Measurements from ENCODE around the gene TAX1BP3.
A peak's percentile ranks its signal among the peaks of the same experiment; 100 is the strongest.
"Not testable (repeated sequence)": the region's sequence is repeated elsewhere in the genome, so short reads cannot be mapped to it uniquely, and the experiment has no call there.

TAX1BP3 gene, protein sequence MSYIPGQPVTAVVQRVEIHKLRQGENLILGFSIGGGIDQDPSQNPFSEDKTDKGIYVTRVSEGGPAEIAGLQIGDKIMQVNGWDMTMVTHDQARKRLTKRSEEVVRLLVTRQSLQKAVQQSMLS

DNA sequence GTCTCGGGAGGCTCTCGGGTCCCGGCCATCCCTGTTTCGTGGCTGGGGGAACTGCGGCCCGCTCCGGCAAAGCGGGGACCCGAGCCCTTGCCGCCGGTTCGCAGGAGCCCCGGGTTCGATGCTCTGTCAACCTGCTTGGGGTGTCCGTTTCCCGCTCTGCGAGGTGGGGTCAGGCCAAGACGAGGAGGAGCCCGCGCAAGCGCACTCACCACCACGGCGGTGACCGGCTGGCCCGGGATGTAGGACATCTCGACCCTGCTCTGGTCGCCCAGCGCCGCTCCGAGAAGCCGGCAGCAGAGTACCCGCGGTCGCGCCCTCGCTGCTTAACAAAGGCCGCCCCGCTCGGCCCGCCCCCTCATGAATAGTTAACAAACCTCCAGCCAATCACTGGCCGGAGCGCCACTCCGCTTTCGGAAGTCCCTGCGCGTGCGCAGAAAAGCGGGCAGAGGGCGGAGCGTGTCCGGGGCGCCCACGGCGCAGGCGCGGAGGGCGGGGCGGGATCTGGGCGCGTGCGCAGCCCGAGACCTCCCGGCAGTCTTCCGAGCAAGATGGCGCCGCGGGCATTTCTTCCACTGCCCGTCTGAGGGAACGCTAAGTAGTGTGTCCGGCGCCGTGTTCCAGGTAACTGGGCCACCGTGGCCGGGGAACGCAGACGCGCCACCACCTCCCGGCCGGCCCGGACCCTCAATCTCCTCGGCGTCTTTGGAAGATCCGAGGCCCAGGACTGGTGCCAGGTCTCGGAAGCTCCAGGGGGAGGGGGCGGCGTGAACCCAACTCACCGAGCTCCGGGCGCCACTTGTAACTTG lies at the start of gene TAX1BP3, which contains the start of gene EMC6:
Gene TAX1BP3 (minus strand): TSS at position 300 of the 806 bp plus-strand sequence. CDS start 52 bp downstream, at position 248.
Gene EMC6 (plus strand): TSS at position 534 of the 806 bp plus-strand sequence. CDS start 335 bp downstream, outside the sequence.
- peak; percentile 95 for DNase-seq

DNA sequence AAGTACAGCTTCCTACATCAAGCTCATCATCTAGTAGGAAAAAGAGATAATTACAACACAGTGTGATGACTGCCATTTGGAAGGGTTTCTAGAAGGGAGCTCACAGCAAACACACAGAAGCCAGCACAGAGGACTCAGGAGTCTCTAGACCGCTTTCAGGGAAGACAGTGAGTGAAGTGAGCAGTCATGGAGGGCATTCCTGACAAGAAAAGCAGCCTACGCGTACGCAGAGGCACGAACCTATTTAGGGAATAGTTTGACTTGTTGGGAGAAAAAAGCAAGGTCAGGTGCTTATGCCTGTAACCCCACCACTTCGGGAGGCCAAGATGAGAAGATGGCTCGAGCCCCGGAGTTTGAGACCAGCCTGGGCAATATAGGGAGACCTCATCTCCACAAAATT lies 46.9 kb upstream of the TAX1BP3 start:
- DNase-seq, result no peak

DNA sequence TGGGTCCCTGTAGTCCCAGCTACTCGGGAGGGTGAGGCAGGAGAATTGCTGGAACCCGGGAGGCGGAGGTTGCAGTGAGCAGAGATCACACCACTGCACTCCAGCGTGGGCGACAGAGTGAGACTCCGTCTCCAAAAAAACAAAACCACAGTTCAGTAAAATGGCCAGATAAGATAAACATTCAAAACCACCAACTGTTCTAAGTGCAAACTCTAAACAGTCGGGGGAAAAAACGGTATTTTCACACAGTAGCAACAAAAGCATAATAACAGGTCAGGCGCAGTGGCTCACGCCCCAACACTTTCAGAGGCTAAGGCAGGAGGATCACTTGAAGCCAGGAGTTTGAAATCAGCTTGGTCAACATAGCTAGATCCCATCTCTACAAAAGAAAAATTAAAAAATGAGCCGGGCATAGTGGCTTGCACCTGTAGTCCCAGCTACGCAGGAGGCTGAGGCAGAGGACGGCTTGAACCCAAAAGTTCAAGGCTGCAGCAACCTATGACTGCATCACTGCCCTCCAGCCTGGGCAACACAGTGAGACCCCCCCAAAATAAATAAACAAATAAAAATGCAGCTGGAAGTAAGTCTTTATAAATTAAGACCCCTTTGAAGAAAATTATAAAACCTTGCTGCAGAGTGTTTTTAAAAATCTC lies 44.6 kb upstream of the TAX1BP3 start:
- no peak for DNase-seq

DNA sequence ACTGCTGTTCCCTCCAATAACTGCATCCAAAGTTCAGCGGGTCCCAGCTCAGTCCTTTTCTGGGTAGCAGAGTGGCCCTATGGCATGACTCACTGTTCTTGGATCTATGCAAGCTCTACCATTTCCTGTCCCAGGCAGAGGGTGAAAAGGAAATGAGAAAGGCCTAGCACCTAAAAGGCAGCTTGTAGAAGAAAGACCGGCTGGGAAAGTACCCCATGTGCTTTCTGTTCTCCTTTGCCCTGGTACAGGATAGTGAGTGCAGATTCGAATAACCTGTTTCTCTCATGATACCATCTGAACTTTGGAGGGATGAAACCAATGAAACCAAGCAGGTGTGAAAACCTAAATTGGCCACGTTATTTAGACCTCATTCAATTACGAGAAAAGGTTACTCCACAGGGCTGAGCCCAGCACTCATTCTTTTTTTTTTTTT lies 42.6 kb upstream of the TAX1BP3 start:
- DNase-seq, result no peak

DNA sequence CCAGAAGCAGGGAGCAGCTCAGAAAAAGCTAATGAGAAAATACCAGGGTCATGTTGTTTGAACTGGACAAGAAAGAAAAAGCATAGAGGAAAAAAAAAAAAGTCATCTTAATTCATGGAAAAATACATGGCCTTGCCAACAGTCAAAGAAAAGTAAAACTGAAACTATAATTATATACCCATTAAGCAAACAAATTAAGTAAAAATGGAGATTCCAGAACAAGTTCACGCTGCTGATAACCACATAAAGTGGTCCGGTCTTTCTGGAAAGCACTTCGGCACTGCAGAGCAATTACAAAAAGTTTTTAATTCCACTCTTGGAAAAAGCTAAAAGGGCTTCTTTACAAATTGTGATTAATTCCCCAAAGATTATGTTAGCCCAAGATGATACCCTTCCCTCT lies 40.0 kb upstream of the TAX1BP3 start:
- DNase-seq, result no peak

DNA sequence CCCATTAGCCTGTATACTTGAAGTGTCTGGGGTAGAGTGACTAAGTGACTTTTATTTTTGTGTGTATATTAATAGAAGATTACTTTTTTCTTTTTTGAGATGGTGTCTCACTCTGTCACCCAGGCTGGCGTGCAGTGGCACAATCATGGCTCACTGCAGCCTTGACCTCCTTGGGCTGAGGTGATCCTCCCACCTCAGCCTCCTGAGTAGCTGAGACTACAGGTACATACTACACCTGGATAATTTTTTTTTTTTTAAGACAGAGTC lies 37.3 kb upstream of the TAX1BP3 start:
- DNase-seq, result not testable (repeated sequence)

DNA sequence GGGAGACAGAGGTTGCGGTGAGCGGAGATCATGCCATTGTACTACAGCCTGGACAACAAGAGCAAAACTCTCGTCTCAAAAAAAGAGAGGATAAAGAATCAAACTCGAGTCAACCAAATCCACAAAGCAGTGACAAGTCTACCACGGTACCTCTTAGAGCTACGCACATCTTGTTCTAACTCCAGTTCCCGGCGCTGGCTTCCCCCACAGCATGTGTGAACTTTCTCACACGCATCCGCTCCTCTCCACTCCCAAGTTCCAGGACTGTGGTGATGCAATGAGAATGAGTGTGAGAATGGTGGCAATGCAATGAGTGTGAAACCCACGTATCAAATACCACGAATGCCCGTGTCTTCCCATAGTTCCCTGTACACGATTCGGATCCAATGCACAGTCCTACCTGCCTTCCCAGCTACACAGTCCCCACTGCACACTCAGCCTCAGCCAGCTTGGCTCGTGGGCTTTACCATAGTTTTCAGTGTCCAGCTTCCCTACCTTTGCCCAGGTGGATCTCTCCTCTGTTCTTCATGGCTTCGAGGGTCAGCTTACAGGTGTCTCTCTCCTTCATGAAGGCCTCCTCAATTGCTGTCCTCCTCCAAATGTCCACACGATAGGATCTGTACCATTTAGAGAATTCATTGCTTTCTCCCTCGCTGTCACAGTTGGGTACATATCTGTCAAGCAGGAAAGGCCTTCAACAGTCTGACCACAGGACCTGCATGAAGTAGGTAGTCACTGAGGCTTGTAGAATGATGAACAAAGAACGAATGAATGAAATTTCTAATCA lies 36.7 kb upstream of the TAX1BP3 start:
- no peak for DNase-seq

DNA sequence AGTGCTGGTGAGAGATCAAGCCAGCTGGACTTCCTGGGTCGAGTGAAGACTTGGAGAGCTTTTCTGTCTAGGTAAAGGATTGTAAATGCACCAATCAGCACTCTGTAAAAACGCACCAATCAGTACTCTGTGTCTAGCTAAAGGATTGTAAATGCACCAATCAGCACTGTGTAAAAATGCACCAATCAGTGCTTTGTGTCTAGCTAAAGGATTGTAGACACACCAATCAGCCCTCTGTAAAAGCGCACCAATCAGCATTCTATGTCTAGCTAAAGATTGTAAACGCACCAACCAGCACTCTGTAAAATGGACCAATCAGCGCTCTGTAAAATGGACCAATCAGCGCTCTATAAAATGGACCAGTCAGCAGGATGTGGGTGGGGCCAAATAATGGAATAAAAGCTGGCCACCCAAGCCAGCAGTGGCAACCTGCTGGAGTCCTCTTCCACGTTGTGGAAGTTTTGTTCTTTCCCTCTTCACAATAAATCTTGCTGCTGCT lies 33.7 kb upstream of the TAX1BP3 start:
- DNase-seq, result not testable (repeated sequence)

DNA sequence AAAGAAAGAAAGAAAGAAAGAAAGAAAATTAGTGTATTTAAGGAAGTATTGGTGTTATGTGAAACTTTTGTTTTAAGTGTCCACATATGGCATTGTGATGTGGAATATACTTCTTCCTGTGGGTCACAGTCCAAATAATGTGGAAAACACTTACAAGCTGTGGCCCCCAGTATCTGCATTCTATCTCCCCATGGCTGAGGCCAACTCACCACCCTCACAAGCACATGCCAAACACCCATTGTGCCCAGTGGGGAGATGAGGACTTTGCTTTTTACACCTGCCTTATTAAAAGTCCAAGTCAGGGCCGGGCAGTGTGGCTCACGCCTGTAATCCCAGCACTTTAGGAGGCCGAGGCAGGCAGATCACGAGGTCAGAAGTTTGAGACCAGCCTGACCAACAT lies 31.6 kb upstream of the TAX1BP3 start:
- no peak for DNase-seq

DNA sequence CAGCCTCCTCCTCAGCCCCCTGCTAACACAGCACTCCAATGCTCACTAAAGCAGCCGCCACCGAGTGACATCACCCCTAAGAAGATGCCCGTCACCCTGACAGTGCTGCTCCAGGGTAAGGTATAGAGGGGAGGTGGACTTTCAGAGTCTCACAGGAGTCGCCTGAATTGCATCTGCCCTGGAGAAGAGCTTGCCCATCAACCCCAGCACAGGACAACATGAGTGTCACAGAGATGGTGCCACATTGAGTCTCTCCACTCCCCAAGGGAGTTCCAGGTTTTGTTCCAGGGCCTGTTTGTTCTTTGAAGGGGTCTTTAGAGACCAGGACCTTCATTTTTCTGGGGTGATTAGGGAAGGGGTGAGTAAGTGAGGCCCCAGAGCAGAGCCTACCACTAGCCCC lies 29.8 kb upstream of the TAX1BP3 start:
- DNase-seq, result no peak

DNA sequence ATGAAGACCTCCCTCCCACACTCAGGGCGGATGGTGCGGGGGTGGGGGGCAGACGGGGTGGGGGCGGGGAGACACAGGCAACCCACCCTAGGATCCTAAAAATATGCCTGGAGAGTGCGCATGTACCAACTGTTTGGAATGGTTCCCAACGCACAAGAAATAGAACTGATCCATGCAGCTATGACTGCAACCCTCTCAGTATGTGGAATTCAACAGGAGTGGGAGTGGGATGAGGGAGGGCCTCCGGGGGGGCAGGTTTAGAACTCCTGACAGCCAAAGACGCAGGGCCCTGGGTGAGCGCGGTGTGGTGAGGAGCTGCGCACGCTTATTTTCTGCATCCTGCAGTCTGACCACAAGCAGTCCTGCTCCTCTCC lies 28.7 kb upstream of the TAX1BP3 start:
- no peak for DNase-seq

DNA sequence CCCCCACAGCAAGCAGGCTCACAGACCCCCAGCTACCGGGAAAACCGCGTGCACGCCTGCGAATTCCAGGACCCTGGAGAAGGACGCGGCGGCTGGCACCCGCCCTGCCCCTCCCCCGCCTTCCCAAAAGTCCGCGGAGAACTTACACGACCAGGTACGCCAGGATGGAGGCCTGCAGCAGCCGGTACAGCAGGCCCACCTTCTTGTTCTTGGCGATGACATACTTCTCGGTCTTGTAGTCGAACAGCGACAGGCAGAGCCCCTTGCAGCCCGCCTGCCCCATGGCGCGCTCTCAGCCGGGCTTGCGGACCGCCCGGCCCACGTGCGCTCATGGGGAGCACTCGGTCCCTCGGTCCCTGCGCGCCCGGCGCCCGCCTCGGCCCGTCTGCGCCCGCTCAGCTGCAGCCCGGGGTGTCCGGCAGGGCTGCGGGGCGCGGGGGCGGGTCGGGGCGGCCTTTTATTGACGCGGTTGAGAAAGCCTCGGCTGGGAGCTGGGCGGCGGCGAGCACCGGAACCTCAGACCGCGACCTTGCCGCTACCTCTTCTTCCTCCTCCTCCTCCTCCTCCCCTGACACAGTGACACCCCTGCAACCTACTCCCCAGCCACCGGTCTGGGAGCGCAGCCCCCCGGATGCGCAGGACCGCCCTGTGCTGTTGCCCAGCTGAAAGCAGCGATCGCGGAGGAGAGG lies 27.5 kb upstream of the TAX1BP3 start, which contains the start of gene P2RX5:
Gene P2RX5 (minus strand): TSS at position 433 of the 689 bp plus-strand sequence. CDS start 150 bp downstream, at position 283.
- DNase-seq, result no peak

DNA sequence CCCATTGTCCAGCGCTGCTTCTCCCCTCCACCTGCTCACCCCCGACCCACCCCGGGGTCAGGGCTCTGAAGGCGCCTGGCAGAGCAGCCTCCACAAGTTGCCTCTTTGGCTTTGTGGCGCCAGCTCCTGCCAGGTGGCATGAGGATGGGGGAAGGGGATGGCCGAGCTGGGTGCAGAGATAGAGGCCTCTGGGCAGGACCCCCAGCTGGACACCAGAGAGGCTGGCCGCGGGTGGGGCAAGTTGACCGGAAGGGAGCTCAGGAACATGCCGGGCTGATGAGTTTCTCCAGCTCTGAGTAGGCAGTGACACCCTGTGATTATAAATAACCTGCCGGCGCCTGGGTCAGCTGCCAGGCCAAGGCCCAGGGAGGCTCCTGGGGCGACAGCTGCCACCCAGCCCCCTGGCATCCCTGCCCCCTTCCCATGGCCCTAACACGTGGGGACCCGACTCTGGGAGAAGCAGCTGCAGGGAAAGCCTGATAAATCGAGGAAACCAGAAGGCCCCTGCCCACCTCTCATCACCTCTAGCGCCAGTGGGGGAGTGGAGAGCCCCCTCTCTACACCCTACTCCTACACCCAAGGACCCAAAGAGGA lies 26.8 kb upstream of the TAX1BP3 start:
- DNase-seq, result no peak

DNA sequence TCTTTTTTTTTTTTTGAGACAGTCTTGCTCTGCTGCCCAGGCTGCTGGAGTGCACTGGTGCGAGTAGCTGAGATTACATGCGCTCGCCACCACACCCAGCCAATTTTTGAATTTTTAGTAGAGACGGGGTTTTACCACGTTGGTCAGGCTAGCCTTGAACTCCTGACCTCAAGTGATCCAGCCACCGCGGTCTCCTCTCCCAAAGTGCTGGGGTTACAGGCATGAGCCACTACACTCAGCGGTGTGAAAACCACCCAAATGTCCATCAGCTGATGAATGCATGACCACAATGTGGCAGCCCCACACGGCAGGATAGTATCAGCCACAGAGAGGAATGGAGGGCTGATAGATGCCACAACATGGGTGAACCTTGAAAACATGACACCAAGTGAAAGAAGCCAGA lies 25.5 kb upstream of the TAX1BP3 start:
- DNase-seq, result no peak

DNA sequence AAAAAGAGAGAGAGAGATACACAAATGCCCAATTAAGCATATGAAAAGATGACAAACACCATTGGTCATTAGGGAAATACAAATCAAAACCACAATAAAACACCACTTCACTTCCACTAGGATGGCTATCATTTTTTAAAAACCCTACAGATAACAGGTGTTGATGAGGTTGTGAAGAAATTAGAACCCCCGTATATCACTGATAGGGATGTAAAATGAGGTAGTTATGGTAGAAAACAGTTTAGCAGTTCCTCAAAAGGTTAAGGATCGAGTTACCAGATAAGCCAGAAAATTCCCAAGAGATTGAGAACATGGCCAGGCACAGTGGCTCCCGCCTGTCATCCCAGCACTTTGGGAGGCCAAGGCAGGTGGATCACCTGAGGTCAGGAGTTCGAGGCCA lies 24.8 kb upstream of the TAX1BP3 start:
- DNase-seq, result no peak

DNA sequence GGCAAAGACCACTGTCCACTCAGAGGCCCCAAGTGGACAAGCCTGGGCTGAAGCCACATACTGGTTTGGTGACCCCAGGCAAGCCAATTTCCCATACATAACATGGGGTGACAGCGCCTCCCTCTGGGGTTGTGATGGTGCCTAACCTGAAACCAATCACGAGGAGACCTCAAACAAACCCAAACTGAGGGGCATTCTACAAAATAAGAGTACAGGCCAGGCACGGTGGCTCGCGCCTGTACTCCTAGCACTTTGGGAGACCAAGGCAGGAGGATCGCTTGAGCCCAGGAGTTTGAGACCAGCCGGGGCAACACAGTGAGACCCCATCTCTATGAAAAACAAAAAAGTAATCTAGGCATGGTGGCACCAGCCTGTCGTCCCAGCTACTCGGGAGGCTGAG lies 24.0 kb upstream of the TAX1BP3 start:
- DNase-seq, result no peak

DNA sequence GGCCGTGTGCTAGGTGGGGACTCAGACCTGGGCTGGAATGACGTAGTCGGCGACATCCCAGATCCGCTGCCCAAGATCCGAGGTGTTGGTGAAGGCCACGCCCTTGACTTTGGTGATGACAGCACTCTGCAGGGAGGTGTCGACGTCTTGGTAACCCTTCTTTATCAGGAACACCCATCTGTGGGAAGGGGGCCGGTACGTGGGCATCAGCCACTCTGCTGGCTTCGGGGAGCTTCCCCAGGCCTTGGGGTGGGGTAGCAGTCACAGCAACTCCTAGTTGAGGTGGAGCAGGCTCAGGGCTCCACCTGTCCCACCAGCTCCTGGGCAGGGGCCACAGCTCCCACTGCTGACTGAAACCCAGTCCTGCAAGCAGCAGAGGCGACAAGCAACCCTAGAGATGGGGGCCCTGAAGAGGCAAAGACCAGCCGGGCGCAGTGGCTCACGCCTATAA lies 23.3 kb upstream of the TAX1BP3 start:
- DNase-seq, result no peak

DNA sequence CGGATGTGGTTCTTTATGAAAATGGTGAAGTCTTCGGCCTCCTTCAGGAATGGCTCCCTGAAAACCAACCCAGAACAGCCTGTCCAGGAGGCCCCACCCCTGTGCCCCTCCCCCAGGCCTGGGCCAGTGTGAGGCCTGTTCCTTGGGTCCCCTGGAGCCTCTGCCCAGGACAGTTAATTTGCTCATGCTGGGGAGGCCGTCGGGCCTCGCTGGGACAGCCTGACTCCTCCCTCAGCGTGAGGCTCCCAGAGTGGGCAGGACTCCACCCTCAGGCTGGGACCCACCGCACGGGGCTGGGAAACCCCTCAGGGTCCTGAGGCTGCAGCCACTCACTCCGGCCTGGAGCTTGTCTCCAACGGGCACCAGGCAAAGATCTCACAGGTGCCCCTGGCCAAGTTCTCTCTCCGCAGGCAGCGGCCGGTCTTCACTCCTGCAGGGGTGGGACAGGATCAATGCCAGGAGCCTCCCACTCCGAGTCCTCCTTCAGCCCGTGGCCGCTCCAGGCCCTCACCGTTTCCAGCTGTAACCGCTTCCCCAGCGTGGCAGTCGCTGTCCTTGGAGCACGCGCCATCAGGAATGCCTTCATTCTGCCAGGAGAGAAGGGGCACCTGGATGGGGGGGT lies 21.8 kb upstream of the TAX1BP3 start:
- no peak for DNase-seq

DNA sequence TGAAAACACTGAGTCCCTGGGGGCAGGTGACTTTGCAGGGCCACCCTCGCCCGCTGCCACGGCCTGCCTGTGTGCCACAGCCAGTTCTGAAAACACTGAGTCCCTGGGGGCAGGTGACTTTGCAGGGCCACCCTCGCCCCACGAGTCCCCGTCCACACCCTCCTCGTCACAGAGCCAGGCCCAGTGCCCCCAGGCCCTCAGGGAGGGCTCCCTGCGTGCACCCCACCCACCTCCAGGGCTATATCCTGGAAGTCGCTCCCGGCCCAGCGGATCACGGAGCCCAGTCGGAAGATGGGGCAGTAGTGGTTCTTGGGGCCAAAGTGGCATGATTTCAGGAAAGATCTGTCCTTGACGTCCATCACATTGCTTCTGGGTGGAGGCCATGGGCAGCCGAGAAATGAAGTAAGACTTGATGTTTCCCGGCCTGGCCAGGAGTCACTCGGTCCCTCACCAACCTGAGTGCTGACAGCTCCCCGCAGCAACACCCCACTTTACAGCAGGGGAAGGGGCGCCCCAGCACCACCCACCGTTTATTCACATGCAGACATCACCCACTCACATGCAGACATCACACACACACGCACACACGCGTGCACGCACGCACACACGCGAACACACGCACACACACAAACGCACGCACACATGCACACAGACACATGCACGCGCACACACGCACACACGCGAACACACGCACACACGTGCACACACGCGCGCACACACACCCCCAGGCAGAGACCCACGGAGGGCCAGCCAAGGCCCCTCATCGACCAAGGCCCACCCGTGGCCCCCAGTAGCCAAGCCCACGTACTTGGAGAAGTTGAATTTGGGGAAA lies 21.1 kb upstream of the TAX1BP3 start:
- no peak for DNase-seq

DNA sequence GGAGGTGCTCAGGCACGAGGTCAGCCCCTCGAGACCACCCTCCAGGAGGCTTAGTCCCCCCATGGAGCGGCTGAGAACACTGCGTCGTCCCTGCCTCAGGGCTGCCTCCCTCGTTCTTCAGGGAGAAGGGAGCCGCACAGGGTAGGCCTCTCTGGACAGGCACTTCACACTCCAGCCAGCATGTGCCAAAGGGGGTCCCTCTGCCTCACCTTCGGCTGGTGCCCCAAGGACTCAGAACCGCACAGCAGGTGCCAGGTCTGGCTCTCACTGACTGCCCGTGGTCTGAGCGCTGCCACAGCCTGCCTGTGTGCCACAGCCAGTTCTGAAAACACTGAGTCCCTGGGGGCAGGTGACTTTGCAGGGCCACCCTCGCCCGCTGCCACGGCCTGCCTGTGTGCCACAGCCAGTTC lies 20.5 kb upstream of the TAX1BP3 start:
- DNase-seq, result no peak

All from DMS79 treated with DMSO at 0.1 percent for 48 hours (cell line).